Activated naive CD8-positive, alpha-beta T cell treated with anti-CD3 and anti-CD28 coated beads, Interleukin-2, amount 10 ng/mL, durations not matched to agents 7 days and 5 days (primary cell): ENCODE measurements around the gene UROD. TPM values are rescaled to one million over a fixed set of nuclear protein-coding genes. Genes with fewer than 3 reads are reported as not detected.
"Not testable (repeated sequence)": the region's sequence is repeated elsewhere in the genome, so short reads cannot be mapped to it uniquely, and the experiment has no call there.

Experiments
- ATAC-seq: fragments of 150-1000 bp; cut with Tn5 transposase; one replicate; pipeline ENCODE4 v1.10.0; 2021; ENCODE audit warnings: low read depth, moderate library complexity
- POLR2A ChIA-PET: fragments of 350-600 bp; sonication (Branson Sonifier 250); formaldehyde crosslinking; loops from one replicate; lab custom pipeline; 2021; ENCODE audit warnings: antibody characterized with exemption; lab: Charles Lee
- DNase-seq: peaks from one replicate; pipeline ENCODE4 v3.0.0; 2021
- H3K27ac Mint-ChIP-seq: one replicate; pipeline ENCODE4 v1.8.0; 2022; ENCODE audit warnings: mild to moderate bottlenecking, mixed read lengths
- H3K27me3 Mint-ChIP-seq: one replicate; pipeline ENCODE4 v1.8.0; 2022; ENCODE audit warnings: mild to moderate bottlenecking, moderate library complexity, mixed read lengths
- H3K36me3 Mint-ChIP-seq: one replicate; pipeline ENCODE4 v1.8.0; 2021; ENCODE audit warnings: mild to moderate bottlenecking, mixed read lengths
- H3K4me1 Mint-ChIP-seq: one replicate; pipeline ENCODE4 v1.8.0; 2021; ENCODE audit warnings: mixed read lengths
- H3K4me3 Mint-ChIP-seq: one replicate; pipeline ENCODE4 v1.8.0; 2022; ENCODE audit warnings: mild to moderate bottlenecking, moderate library complexity, mixed read lengths
- H3K9me3 Mint-ChIP-seq: one replicate; pipeline ENCODE4 v1.8.0; 2021; ENCODE audit warnings: mixed read lengths
- total RNA-seq, 2 experiments: library from RNA; stranded (reverse); gene quantifications; one replicate each; pipeline ENCODE4 v1.2.3, GENCODE V29; 2021

UROD gene
- total RNA-seq, 2 experiments from 2014 or later = 71.7 to 79.2 TPM

DNA sequence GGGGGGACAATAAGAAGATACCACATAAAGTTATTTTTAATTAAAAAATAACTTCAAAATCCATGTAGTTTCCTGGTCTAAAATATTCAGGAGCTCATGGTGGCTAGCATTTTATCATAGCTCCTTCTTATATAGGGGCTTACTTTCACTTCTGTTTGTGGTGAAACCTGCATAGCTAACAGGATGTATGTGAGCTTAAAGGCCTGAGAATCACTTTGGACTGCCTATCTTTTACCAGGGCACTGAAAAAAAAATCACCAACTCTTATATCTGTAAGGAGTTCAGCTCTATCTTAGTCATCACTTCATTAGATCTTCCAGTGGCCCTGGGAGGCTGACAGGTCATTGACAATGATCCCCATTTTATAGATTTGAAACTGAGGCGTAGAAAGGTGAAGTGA, 21.3 kb downstream of the UROD start:
- peak; percentile 98 for ATAC-seq
- peak overlapping the region; percentile 90 for H3K27ac Mint-ChIP-seq

DNA sequence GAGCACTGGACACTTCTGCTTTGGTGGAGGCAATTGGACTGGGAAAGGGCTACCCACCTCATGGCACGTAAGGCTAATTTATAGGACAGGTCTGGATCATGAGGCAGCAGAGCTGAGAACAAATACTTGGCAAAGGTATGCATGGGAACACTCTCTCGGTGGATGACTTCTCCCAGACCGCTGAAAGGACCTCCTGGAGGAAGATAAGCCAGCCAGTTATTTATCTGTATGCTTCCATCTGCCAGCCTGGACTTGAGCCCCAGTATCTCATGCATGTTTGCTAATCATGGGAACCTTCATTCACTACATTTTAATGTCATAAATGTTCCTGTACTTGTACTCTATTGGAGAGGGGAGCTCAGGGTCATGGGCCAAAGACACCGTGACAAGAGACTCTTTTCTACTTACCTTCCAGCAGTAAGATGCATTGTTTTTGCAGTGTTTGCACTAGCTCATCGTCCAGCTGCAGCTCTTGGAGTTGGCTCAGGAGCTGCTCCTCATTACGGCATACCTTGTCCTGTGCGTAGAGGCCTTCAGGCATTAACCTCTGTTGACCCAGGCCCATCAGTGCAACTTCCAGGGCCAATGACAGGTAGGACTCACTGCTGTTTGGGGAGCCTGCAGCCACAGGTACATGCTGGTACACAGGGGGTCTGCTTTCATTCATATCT, 23.7 kb downstream of the UROD start:
- POLR2A ChIA-PET = no interaction called here

More for the DNA sequence above, 21.3 kb downstream of the UROD start:
- peaks cover 20% of the 10 kb centered on the region for H3K4me1 Mint-ChIP-seq
- no peaks in the 10 kb centered on the region for H3K27me3 Mint-ChIP-seq
- POLR2A ChIA-PET = interaction anchor here (0.9 to 1.4 kb wide), 6 partner anchors 17 to 551 kb away, joined by 3 to 6 read pairs (median 4); partner anchors contain the start of gene UROD
- H3K36me3 Mint-ChIP-seq = peaks cover 5% of the 10 kb centered on the region
- DNase-seq = no peak
- peak overlapping the region; percentile 49 for H3K4me3 Mint-ChIP-seq
- H3K9me3 Mint-ChIP-seq = no peaks in the 10 kb centered on the region

DNA sequence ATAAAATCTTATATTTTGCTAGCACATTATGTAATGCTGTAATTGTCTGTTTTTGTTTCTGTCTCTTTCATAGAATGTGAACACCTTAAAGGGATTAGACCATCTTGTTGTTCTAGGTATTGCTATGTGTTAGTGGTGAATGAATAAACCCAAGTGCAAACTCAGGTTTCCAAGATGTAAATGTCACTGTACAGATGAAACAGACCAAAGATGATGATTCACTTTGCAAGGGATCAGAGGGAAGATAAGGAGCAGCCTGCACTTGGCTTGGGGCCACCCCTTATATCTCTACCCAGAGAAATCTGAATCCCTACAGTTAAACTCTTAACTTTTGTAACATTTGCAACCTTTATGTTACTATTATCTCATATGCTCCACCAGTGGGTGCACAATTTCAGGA, 25.4 kb downstream of the UROD start:
- Mint-ChIP-seq H3K4me3 (no peak overlapping the region), H3K27ac (no peak overlapping the region), H3K9me3 (no peaks in the 10 kb centered on the region), H3K27me3 (no peaks in the 10 kb centered on the region), H3K4me1 (peaks cover 20% of the 10 kb centered on the region), H3K36me3 (peaks cover 6% of the 10 kb centered on the region)
- POLR2A ChIA-PET = no interaction called here
- ATAC-seq (peak; percentile 26), DNase-seq (no peak)

More for the DNA sequence above, 23.7 kb downstream of the UROD start:
- Mint-ChIP-seq H3K27ac (no peak overlapping the region), H3K27me3 (no peaks in the 10 kb centered on the region), H3K36me3 (peaks cover 6% of the 10 kb centered on the region), H3K4me1 (peaks cover 20% of the 10 kb centered on the region), H3K4me3 (no peak overlapping the region), H3K9me3 (no peaks in the 10 kb centered on the region)
- ATAC-seq (no peak), DNase-seq (no peak)

DNA sequence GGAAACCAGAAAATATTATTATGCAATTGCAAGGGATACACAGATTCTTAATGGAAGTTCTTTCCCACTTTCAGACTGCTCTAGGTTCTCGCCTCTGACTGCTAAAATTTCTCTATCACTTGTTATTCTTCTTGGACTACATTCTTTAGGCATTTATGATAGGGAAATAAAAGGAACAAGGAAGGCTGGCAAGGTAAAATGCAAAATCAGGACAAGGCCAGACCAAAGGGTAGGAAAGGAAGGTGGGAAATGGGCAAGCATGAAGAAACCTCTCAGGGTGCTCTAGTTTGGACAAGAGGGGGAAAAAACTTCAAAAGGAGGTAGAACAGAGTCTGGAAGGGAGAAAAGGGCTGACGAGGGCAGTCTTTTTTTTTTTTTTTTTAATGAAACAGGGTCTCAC, 26.2 kb downstream of the UROD start:
- H3K9me3 Mint-ChIP-seq = no peaks in the 10 kb centered on the region
- ATAC-seq = no peak
- POLR2A ChIA-PET = interaction anchor here (0.6 kb wide), 1 partner anchor 286 kb away, joined by 4 read pairs; no protein-coding TSS in a partner anchor
- peaks cover 16% of the 10 kb centered on the region for H3K4me1 Mint-ChIP-seq
- no peak overlapping the region for H3K27ac Mint-ChIP-seq
- DNase-seq = no peak
- H3K27me3 Mint-ChIP-seq = no peaks in the 10 kb centered on the region
- H3K36me3 Mint-ChIP-seq = peaks cover 2% of the 10 kb centered on the region
- H3K4me3 Mint-ChIP-seq = no peak overlapping the region

DNA sequence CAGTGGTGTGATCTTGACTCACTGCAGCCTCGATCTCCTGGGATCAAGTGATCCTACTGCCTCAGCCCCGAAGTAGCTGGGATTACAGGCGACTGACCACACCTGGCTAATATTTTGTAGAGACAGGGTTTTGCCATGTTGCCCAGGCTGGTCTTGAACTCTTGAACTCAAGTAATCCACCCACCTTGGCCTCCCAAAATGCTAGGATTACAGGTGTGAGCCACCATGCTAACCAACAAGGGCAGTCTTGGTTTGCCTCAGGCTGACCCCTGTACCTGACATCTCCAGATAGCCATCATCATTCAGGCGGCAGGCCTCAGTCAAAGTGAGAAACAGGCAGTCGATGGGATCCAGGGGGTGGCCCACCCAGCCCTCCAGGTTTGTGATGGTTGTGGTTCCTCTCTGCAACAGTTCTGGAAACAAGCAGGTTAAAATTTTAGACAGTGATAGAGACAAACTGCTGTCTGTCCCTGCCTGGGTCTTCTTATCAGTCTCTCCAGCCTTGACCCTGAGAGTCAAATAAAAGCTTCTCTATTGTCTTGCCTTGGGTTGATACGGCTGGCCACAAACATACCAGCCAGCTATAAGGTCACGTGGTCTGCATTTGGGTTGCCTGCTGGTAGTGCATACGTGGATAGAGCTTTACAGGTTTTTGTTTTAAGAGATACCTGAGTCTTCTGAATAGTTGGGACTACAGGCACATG, 26.8 kb downstream of the UROD start:
- POLR2A ChIA-PET = interaction anchor here (0.6 kb wide), 1 partner anchor 286 kb away, joined by 4 read pairs; no protein-coding TSS in a partner anchor
- Mint-ChIP-seq H3K9me3 (no peaks in the 10 kb centered on the region), H3K36me3 (peaks cover 2% of the 10 kb centered on the region), H3K4me1 (peaks cover 12% of the 10 kb centered on the region), H3K27ac (no peak overlapping the region), H3K4me3 (no peak overlapping the region), H3K27me3 (no peaks in the 10 kb centered on the region)
- ATAC-seq (no peak), DNase-seq (no peak)

DNA sequence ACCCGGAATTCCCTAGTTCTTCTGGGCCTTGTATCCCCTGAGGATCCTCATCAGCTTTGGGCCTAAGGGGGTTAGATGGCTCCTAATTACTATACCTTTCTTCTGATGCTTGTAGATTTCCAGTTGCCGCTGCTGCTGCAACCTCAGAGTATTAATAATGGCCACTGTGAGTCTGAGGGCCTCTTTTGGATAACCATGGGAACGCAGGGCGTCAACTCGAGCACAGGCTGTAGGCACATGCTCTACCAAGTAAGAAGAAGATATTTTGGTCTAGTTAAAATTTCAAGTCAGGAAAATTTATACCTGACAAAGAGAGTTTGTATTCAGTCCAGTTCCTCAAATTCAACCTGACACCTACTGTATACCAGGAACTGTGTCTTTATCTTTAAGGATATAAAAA, 28.2 kb downstream of the UROD start:
- ATAC-seq (no peak), DNase-seq (no peak)
- Mint-ChIP-seq H3K27ac (no peak overlapping the region), H3K27me3 (no peaks in the 10 kb centered on the region), H3K36me3 (peaks cover 2% of the 10 kb centered on the region), H3K4me1 (peaks cover 7% of the 10 kb centered on the region), H3K4me3 (no peak overlapping the region), H3K9me3 (no peaks in the 10 kb centered on the region)
- POLR2A ChIA-PET = no interaction called here

DNA sequence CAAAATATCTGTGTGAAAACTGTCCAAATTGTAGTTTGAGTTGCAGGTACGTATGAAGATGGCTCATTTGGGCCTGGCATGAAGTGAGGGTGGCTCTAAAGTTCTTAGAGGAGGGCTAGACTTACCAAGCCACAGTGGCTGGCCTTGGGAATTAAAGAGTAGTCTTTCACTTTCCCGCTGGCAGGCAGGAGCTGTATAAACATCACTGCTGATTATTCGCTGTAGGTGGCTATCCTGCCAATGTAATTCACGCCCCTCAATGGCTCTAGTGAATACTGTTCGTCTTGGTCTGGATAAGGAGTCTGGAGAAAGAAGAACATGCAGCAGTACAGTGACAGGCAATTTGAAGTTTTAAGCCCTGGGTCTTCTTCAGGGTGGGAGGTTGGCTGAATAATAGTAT, 31.0 kb downstream of the UROD start:
- H3K27ac Mint-ChIP-seq = no peak overlapping the region
- H3K4me1 Mint-ChIP-seq = peaks cover 2% of the 10 kb centered on the region
- H3K9me3 Mint-ChIP-seq = no peaks in the 10 kb centered on the region
- peaks cover 2% of the 10 kb centered on the region for H3K36me3 Mint-ChIP-seq
- H3K4me3 Mint-ChIP-seq = no peak overlapping the region
- ATAC-seq (no peak), DNase-seq (no peak)
- POLR2A ChIA-PET = no interaction called here
- H3K27me3 Mint-ChIP-seq = no peaks in the 10 kb centered on the region

DNA sequence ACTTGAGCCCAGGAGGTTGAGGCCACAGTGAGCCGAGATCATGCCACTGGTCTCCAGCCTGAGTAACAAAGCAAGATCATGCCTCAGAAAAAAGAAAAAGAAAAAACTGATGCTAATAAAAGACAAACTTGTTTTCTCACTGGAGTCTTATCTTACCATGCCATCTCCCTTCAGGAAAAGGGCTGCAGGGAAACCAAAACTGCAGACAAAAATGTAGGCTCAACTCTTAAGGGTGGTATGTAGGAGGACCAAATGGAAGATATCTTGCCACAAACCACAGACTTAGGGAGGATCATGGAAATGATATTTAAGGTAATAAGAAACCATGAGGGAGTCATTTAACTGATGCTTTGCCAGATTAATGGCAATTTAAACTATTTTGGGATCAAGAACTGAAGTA, 32.9 kb downstream of the UROD start:
- DNase-seq (no peak), ATAC-seq (no peak)
- POLR2A ChIA-PET = no interaction called here
- H3K27me3 Mint-ChIP-seq = no peaks in the 10 kb centered on the region
- no peaks in the 10 kb centered on the region for H3K9me3 Mint-ChIP-seq
- no peaks in the 10 kb centered on the region for H3K4me1 Mint-ChIP-seq
- peaks cover 3% of the 10 kb centered on the region for H3K36me3 Mint-ChIP-seq
- no peak overlapping the region for H3K4me3 Mint-ChIP-seq
- no peak overlapping the region for H3K27ac Mint-ChIP-seq

DNA sequence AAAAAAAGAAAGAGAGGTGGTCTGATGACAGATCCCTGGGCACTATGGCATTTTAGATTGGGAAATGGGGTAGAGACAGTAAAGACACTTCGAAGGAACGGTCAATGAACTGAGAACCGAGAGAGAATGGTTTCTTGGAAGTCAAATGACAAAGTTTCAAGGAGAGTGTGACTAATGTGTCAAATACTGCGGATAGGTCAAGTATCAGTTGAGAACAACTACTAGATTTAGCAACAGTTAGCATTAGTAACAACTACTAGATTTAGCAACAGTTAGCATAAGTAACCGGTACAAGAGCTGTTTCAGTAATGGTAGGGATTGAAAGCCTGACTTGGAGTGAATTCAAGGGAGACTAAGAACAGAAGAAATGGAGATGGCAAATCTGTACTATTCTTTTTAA, 35.0 kb downstream of the UROD start:
- ATAC-seq = no peak
- H3K27me3 Mint-ChIP-seq = no peaks in the 10 kb centered on the region
- POLR2A ChIA-PET = no interaction called here
- peaks cover 13% of the 10 kb centered on the region for H3K4me1 Mint-ChIP-seq
- H3K4me3 Mint-ChIP-seq = no peak overlapping the region
- no peaks in the 10 kb centered on the region for H3K9me3 Mint-ChIP-seq
- no peak for DNase-seq
- peaks cover 3% of the 10 kb centered on the region for H3K36me3 Mint-ChIP-seq
- H3K27ac Mint-ChIP-seq = no peak overlapping the region

DNA sequence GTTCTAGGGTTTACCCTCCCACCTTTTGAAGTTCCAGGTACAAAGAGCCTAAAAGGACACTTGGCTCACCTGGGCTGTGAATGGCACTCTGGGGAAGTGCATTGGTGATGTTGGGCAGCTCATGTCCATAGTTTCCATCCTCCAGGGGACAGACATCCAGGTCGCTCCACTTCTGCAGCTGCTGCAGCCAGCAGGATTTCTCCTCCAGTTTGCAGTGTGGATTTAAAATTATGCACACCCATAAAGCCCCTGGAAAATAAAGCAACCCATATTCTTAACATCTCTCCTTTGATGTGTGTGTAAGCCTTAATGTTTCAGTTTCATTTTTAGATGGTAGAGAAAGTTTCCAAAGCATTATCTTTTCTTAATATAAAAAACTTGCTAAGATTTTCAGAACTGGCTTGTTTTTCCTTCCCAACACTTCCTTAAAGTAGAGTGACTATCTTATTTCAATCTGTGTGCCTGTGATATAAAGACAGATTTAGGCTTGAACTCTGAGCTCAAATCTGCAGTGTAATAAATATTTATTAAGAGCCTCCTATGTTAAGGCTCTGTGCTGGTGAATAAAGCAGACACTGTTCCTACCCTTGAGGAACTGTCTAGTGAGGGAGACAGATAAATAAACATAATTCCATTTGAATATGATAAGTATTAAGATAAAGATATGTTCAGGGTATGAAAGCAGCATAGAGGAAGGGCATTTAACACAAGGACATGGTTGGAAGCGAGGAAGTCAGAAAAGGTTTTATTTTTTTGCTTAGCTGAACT, 39.1 kb downstream of the UROD start:
- H3K9me3 Mint-ChIP-seq = peaks cover 2% of the 10 kb centered on the region
- peak overlapping the region; percentile 79 for H3K4me3 Mint-ChIP-seq
- peaks cover 3% of the 10 kb centered on the region for H3K36me3 Mint-ChIP-seq
- H3K27ac Mint-ChIP-seq = peak overlapping the region; percentile 85
- peaks cover 2% of the 10 kb centered on the region for H3K27me3 Mint-ChIP-seq
- DNase-seq = peak; percentile 38
- ATAC-seq = peak; percentile 88
- peaks cover 13% of the 10 kb centered on the region for H3K4me1 Mint-ChIP-seq
- POLR2A ChIA-PET = interaction anchor here (0.7 to 1.6 kb wide), 4 partner anchors 18 to 289 kb away, joined by 4 to 5 read pairs (median 4); partner anchors contain the start of genes MUTYH and TOE1

DNA sequence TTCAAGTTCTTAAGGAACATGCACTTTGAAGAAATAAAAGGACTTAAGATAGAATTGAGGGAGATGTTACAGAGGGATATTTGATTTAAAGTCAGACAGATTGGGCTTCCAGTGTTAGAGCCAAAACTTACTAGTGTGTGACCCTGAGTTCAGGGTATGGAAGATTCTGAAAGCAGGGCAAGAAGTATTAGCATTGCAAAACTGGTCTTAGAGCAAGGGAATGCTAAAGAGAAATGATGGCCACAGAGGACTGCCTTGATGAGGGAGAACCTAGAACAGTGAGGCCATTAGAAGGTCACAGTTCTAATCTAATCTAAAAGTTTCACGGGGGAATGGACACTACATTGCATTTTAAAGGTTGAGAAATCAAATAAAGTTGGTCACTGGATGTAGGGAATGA, 45.5 kb downstream of the UROD start:
- DNase-seq (no peak), ATAC-seq (no peak)
- H3K36me3 Mint-ChIP-seq = peaks cover 3% of the 10 kb centered on the region
- H3K27me3 Mint-ChIP-seq = peaks cover 2% of the 10 kb centered on the region
- H3K27ac Mint-ChIP-seq = no peak overlapping the region
- H3K4me3 Mint-ChIP-seq = no peak overlapping the region
- peaks cover 2% of the 10 kb centered on the region for H3K9me3 Mint-ChIP-seq
- H3K4me1 Mint-ChIP-seq = no peaks in the 10 kb centered on the region
- POLR2A ChIA-PET = no interaction called here

DNA sequence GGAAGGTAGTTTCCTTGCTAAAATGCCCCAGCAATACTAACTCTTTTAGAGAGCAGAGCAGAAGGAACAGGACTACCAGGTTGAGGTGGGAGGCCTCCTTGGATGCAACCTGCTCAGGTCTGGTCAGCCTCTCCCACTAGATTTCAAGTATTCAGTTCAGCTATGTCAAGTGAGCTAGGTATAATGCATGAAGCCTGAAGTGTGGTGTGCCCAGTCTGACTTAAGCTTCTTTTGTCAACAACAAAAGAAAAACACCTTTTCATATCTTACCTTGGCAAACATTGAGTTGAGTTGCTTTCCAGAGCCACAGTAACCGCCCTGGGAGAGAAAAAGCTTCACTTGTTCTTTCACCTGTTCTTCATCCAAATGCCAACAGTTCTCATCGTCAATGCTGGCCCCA, 47.8 kb downstream of the UROD start:
- no peak for ATAC-seq
- no peak overlapping the region for H3K27ac Mint-ChIP-seq
- H3K9me3 Mint-ChIP-seq = no peaks in the 10 kb centered on the region
- POLR2A ChIA-PET = no interaction called here
- no peak for DNase-seq
- H3K27me3 Mint-ChIP-seq = peaks cover 2% of the 10 kb centered on the region
- peaks cover 3% of the 10 kb centered on the region for H3K36me3 Mint-ChIP-seq
- H3K4me3 Mint-ChIP-seq = no peak overlapping the region
- H3K4me1 Mint-ChIP-seq = peaks cover 4% of the 10 kb centered on the region

DNA sequence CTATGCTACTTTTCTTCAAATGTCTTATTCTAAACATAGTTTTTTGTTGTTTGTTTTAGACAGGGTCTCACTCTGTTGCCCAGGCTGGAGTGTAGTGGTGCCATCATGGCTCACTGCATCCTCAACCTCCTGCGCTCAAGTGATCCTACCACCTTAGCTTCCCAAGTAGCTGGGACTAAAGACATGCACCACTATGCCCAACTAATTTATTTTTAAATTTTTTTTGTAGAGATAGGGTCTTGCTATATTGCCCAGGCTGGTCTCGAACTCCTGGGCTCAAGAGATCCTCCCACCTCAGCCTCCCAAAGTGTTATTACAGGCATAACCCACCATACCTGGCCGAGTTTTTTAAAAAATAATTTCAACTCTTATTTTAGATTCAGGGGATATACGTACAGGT, 50.4 kb downstream of the UROD start:
- H3K27me3 Mint-ChIP-seq, H3K27ac Mint-ChIP-seq, H3K9me3 Mint-ChIP-seq, DNase-seq, H3K4me3 Mint-ChIP-seq, POLR2A ChIA-PET, H3K36me3 Mint-ChIP-seq, ATAC-seq, H3K4me1 Mint-ChIP-seq: not testable (repeated sequence)
